DND-41 (cell line): Measurements from ENCODE around the gene RIT2.

Source experiments
- EZH2 ChIP-seq: IDR thresholded peaks from 3 replicates; pipeline ENCODE4 v1.6.1; 2012; ENCODE audit warnings: borderline replicate concordance, low read depth, mild to moderate bottlenecking, moderate library complexity, low read length, inconsistent platforms; ENCODE audit not compliant: severe bottlenecking
- TF ChIP-seq, protein P1 (sequence below): IDR thresholded peaks from 2 replicates; pipeline ENCODE4 v1.5.1; 2012; ENCODE audit warnings: borderline replicate concordance, low read length, moderate library complexity, mild to moderate bottlenecking; ENCODE audit not compliant: poor library complexity, severe bottlenecking; ENCODE audit errors: extremely low read depth

DNA sequence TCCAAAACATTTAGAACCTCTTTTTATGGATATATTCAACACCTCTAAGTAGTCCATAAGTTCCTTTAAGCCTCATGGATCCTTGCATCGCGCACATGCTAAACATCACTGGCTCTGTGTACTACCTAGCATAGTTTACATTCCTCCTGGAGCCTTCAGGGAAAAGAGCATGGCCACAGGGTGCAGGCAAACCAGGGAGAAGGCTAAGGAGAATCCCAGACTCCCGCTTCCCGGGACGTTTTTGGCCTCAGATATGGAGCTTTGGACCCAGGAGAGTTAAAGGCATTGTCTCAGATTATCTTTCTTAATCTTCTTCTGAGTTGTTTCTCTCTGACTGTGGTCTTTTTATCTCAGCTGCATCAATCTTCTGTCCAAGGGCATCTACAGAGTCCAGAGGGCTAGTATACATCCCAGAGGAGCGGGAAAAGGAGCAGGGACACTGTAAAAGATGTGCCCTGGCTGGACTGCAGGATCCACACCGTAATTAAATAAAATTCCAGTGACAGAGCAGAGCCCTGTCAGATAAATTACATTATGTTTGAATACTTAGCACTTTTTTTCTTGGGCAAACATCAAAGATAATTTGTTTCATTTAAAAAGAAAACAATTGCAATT lies 36.9 kb downstream of the RIT2 start:
- TF ChIP-seq, protein P1, sequence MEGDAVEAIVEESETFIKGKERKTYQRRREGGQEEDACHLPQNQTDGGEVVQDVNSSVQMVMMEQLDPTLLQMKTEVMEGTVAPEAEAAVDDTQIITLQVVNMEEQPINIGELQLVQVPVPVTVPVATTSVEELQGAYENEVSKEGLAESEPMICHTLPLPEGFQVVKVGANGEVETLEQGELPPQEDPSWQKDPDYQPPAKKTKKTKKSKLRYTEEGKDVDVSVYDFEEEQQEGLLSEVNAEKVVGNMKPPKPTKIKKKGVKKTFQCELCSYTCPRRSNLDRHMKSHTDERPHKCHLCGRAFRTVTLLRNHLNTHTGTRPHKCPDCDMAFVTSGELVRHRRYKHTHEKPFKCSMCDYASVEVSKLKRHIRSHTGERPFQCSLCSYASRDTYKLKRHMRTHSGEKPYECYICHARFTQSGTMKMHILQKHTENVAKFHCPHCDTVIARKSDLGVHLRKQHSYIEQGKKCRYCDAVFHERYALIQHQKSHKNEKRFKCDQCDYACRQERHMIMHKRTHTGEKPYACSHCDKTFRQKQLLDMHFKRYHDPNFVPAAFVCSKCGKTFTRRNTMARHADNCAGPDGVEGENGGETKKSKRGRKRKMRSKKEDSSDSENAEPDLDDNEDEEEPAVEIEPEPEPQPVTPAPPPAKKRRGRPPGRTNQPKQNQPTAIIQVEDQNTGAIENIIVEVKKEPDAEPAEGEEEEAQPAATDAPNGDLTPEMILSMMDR: no peak
- TF ChIP-seq EZH2: no peak
